Hepatocyte (in vitro differentiated cells): ENCODE data around the gene FRY. TPM values are rescaled to one million over a fixed set of nuclear protein-coding genes. Genes with fewer than 3 reads are reported as not detected.

Experiments
- DNase-seq: peaks from one replicate; pipeline ENCODE4 v3.0.0-alpha.2; 2016; ENCODE audit warnings: low spot score
- H2AFZ ChIP-seq: fragments of 200-600 bp; sonication (generic); 2 replicates; pipeline ENCODE4 v1.6.0; 2016; ENCODE audit warnings: antibody characterized with exemption, mild to moderate bottlenecking
- H3K27ac ChIP-seq: fragments of 200-600 bp; sonication (generic); 2 replicates; pipeline ENCODE4 v1.5.1; 2016; ENCODE audit warnings: mild to moderate bottlenecking
- H3K27me3 ChIP-seq: fragments of 200-600 bp; sonication (generic); 2 replicates; pipeline ENCODE4 v1.6.1; 2016
- H3K36me3 ChIP-seq: fragments of 200-600 bp; sonication (generic); replicated peaks from 2 replicates; pipeline ENCODE4 v1.5.1; 2016; ENCODE audit warnings: low read depth; ENCODE audit not compliant: insufficient read depth
- H3K4me1 ChIP-seq: fragments of 200-600 bp; sonication (generic); 2 replicates; pipeline ENCODE4 v1.5.1; 2016; ENCODE audit warnings: mild to moderate bottlenecking, moderate library complexity; ENCODE audit not compliant: insufficient read depth
- H3K4me2 ChIP-seq: fragments of 200-600 bp; sonication (generic); 2 replicates; pipeline ENCODE4 v1.6.0; 2016
- H3K4me3 ChIP-seq: fragments of 200-600 bp; sonication (generic); 2 replicates; pipeline ENCODE4 v1.5.1; 2016; ENCODE audit warnings: mild to moderate bottlenecking
- H3K79me2 ChIP-seq: fragments of 200-600 bp; sonication (generic); 2 replicates; pipeline ENCODE4 v1.6.0; 2017; ENCODE audit warnings: mild to moderate bottlenecking
- H3K9me2 ChIP-seq: fragments of 200-600 bp; sonication (generic); replicated peaks from 2 replicates; pipeline ENCODE4 v1.6.0; 2017; ENCODE audit warnings: mild to moderate bottlenecking; ENCODE audit not compliant: insufficient read depth
- H3K9me3 ChIP-seq: fragments of 200-600 bp; sonication (generic); 2 replicates; pipeline ENCODE4 v1.5.1; 2016; ENCODE audit warnings: low read depth, mild to moderate bottlenecking
- H4K20me1 ChIP-seq: fragments of 200-600 bp; sonication (generic); 2 replicates; pipeline ENCODE4 v1.6.0; 2016; ENCODE audit warnings: mild to moderate bottlenecking; ENCODE audit not compliant: insufficient read depth, poor library complexity, severe bottlenecking
- EZH2 ChIP-seq: fragments of 200-600 bp; sonication (generic); IDR thresholded peaks from 2 replicates; pipeline ENCODE4 v1.6.1; 2016; ENCODE audit warnings: antibody characterized with exemption, mild to moderate bottlenecking, borderline replicate concordance
- EZH2phosphoT487 ChIP-seq: fragments of 200-600 bp; sonication (generic); IDR thresholded peaks from one replicate; pipeline ENCODE4 v1.6.1; 2018; ENCODE audit warnings: antibody characterized with exemption, mild to moderate bottlenecking, low read depth, moderate library complexity; ENCODE audit not compliant: unreplicated experiment, severe bottlenecking
- WGBS: methylation state at CpG from one replicate; pipeline ENCODE4 v1.1.6; 2016; ENCODE audit warnings: low lambda C conversion rate; ENCODE audit errors: missing lambda C conversion rate; 5-methylcytosine and 5-hydroxymethylcytosine counted together
- polyA plus RNA-seq: library from polyadenylated mRNA; unstranded; fragments of >200 nt; fragmentation: Nextera tagmentation; extraction: Ambion mirVana; gene quantifications from 2 replicates; pipeline ENCODE4 v1.2.1, GENCODE V29; 2016
- total RNA-seq: library from RNA; depleted of rRNA; stranded (reverse); fragments of >200 nt; gene quantifications from 2 replicates; pipeline ENCODE4 v1.2.3, GENCODE V29; 2014
- TF ChIP-seq, protein P1 (sequence below): fragments of 200-600 bp; sonication (generic); IDR thresholded peaks from 2 replicates; pipeline ENCODE4 v1.5.1; 2016; ENCODE audit warnings: antibody characterized with exemption, mild to moderate bottlenecking; ENCODE audit not compliant: poor library complexity

The FRY gene
- total and polyA plus RNA-seq, 2 experiments from 2014 or later = 2.4 to 3.7 TPM

DNA sequence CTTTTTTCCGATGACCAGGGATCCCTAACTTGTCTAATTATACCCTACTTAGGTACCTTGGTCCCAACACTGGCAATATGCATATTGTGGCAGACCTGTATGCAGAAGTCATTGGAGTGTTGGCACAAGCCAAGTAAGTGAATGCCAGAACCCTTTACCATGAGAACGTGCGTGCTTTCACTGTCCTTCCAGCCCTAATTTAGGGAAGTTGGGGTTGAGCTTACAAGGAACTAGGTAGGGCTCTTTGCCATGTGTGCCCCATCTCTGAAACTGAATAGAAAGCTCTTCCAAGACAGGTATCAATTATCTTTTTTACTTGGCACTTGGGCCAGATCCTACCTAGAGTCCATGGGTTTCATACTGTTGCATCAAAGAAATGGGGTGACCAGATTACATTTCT lies 93.2 kb downstream of the FRY start:
- no peak overlapping the region for H3K4me2 ChIP-seq
- H3K4me1 ChIP-seq = no peaks in the 10 kb centered on the region
- WGBS = 96% methylated on average over 3 of the region's 3 CpGs
- no peaks in the 10 kb centered on the region for H3K79me2 ChIP-seq
- no peaks in the 10 kb centered on the region for H3K9me2 ChIP-seq
- no peak for DNase-seq
- no peaks in the 10 kb centered on the region for H4K20me1 ChIP-seq
- H3K27ac ChIP-seq = no peak overlapping the region
- no peaks in the 10 kb centered on the region for H3K9me3 ChIP-seq
- no peaks in the 10 kb centered on the region for H3K36me3 ChIP-seq
- no peaks in the 10 kb centered on the region for H3K27me3 ChIP-seq
- no peak overlapping the region for H2AFZ ChIP-seq
- H3K4me3 ChIP-seq = no peak overlapping the region
- TF ChIP-seq EZH2phosphoT487 (no peak), EZH2 (no peak)
- TF ChIP-seq, protein P1, sequence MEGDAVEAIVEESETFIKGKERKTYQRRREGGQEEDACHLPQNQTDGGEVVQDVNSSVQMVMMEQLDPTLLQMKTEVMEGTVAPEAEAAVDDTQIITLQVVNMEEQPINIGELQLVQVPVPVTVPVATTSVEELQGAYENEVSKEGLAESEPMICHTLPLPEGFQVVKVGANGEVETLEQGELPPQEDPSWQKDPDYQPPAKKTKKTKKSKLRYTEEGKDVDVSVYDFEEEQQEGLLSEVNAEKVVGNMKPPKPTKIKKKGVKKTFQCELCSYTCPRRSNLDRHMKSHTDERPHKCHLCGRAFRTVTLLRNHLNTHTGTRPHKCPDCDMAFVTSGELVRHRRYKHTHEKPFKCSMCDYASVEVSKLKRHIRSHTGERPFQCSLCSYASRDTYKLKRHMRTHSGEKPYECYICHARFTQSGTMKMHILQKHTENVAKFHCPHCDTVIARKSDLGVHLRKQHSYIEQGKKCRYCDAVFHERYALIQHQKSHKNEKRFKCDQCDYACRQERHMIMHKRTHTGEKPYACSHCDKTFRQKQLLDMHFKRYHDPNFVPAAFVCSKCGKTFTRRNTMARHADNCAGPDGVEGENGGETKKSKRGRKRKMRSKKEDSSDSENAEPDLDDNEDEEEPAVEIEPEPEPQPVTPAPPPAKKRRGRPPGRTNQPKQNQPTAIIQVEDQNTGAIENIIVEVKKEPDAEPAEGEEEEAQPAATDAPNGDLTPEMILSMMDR = no peak

DNA sequence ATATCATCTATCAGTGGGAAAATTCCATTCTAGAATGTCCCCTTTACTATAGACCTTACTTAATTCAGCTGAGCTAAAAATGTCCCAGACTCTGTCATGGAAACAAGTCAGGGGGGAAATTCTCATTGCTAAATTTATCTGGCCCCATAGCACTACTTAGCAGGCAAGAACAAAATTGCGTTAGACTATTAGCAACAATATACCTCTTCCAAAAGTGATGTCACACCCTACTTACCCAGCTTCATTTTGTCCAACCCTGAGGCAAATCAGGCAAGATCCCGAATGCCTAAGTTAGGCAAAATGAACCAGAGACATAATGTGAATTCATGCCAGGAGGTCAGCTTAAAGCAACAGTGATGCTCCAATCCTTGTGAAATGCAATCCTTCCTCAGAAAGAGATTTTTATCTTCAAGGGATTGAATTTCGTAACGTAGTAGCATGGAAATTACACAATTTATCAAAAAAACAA lies 93.7 kb downstream of the FRY start:
- DNase-seq = no peak
- H3K27ac ChIP-seq = no peak overlapping the region
- no peaks in the 10 kb centered on the region for H3K79me2 ChIP-seq
- no peaks in the 10 kb centered on the region for H3K27me3 ChIP-seq
- no peak overlapping the region for H3K4me2 ChIP-seq
- no peak for TF ChIP-seq EZH2phosphoT487
- TF ChIP-seq EZH2 = no peak
- TF ChIP-seq, protein P1 = no peak
- H2AFZ ChIP-seq = no peak overlapping the region
- no peaks in the 10 kb centered on the region for H3K9me3 ChIP-seq
- no peaks in the 10 kb centered on the region for H3K4me1 ChIP-seq
- WGBS = 83% methylated on average over 4 of the region's 4 CpGs
- H3K36me3 ChIP-seq = no peaks in the 10 kb centered on the region
- no peaks in the 10 kb centered on the region for H4K20me1 ChIP-seq
- H3K4me3 ChIP-seq = no peak overlapping the region
- no peaks in the 10 kb centered on the region for H3K9me2 ChIP-seq

DNA sequence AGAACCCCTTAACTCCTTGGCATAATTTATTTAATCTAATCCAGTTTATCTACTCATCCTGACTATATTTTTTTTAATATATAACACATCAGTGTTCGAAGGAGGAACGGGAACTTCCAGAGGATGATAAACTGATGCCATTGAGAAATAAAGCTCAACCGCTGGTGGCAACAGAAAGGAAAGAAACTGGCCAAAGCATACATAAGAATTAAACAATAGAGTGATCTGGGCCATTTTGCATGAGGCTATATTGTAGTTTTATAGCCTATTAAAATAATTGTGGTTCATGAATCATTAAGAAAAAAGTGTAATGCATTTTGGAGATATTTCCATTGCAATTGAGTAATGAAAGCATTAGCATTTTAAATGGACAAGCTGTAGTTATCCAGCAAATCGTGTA lies 94.2 kb downstream of the FRY start:
- DNase-seq = no peak
- TF ChIP-seq, protein P1 = no peak
- TF ChIP-seq EZH2phosphoT487 (no peak), EZH2 (no peak)
- H3K4me2 ChIP-seq = no peak overlapping the region
- no peaks in the 10 kb centered on the region for H3K27me3 ChIP-seq
- H2AFZ ChIP-seq = no peak overlapping the region
- no peaks in the 10 kb centered on the region for H3K79me2 ChIP-seq
- no peaks in the 10 kb centered on the region for H4K20me1 ChIP-seq
- no peaks in the 10 kb centered on the region for H3K36me3 ChIP-seq
- H3K27ac ChIP-seq = no peak overlapping the region
- WGBS = 93% methylated on average over 4 of the region's 4 CpGs
- H3K9me3 ChIP-seq = no peaks in the 10 kb centered on the region
- H3K9me2 ChIP-seq = no peaks in the 10 kb centered on the region
- H3K4me1 ChIP-seq = no peaks in the 10 kb centered on the region
- no peak overlapping the region for H3K4me3 ChIP-seq

DNA sequence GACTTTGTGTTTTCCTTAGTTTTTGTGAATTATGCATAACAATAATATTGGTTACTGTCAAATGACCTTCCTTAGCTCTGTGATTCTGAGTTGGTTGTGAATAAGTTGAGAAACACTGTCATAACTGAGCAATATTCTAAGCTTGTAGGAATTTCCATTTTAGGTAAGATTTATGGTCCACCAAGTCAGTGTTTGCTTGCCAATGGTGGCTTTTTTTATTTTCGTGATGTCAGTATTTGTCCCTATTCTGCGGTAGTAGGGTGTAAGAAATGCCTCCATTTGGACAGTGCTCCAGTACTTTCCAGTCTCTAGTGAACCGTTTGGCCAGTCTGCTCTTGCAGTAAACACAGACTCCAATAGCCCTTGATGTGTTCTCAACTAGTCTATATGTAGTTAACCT lies 94.7 kb downstream of the FRY start:
- H3K79me2 ChIP-seq = no peaks in the 10 kb centered on the region
- no peaks in the 10 kb centered on the region for H3K9me2 ChIP-seq
- H2AFZ ChIP-seq = no peak overlapping the region
- WGBS = 94% methylated on average over 3 of the region's 3 CpGs
- DNase-seq = no peak
- no peak overlapping the region for H3K4me2 ChIP-seq
- H3K9me3 ChIP-seq = no peaks in the 10 kb centered on the region
- no peaks in the 10 kb centered on the region for H3K27me3 ChIP-seq
- TF ChIP-seq EZH2phosphoT487 (no peak), EZH2 (no peak)
- TF ChIP-seq, protein P1 = no peak
- no peaks in the 10 kb centered on the region for H4K20me1 ChIP-seq
- H3K4me3 ChIP-seq = no peak overlapping the region
- H3K36me3 ChIP-seq = no peaks in the 10 kb centered on the region
- H3K27ac ChIP-seq = no peak overlapping the region
- no peaks in the 10 kb centered on the region for H3K4me1 ChIP-seq
